GM15510 (cell line): ENCODE data around the gene RPS3A.

ENCODE experiments used
- POLR2A ChIP-seq: IDR thresholded peaks from 3 replicates; pipeline ENCODE4 v1.6.1; 2011; ENCODE audit warnings: borderline replicate concordance; ENCODE audit not compliant: insufficient read length; ENCODE audit errors: extremely low read depth

RPS3A gene

GRCh38 chr4:151099229-151099975, at the start of gene RPS3A:
TSS of gene RPS3A (plus strand) at chr4:151099628. CDS start at chr4:151099653, 25 bp downstream.
- peak; percentile 97 for TF ChIP-seq POLR2A

- no peak for TF ChIP-seq POLR2A
Observed at GRCh38 chr4:151052785-151053184, 46.6 kb upstream of the RPS3A start.

- TF ChIP-seq POLR2A: no peak
Observed at GRCh38 chr4:151055539-151055938, 43.9 kb upstream of the RPS3A start.

GRCh38 chr4:151067316-151067970, 32.0 kb upstream of the RPS3A start:
- no peak for TF ChIP-seq POLR2A

- TF ChIP-seq POLR2A: no peak
Observed at GRCh38 chr4:151074416-151074916, 25.0 kb upstream of the RPS3A start.

- TF ChIP-seq POLR2A: no peak
Observed at GRCh38 chr4:151087467-151087866, 12.0 kb upstream of the RPS3A start.

GRCh38 chr4:151091047-151091446, 8.4 kb upstream of the RPS3A start:
- TF ChIP-seq POLR2A: no peak

- TF ChIP-seq POLR2A: no peak
Observed at GRCh38 chr4:151092488-151092887, 6.9 kb upstream of the RPS3A start.

GRCh38 chr4:151093203-151093602, 6.2 kb upstream of the RPS3A start:
- TF ChIP-seq POLR2A: no peak

GRCh38 chr4:151094290-151094751, 5.1 kb upstream of the RPS3A start:
- no peak for TF ChIP-seq POLR2A

GRCh38 chr4:151095142-151095541, 4.3 kb upstream of the RPS3A start:
- TF ChIP-seq POLR2A: no peak

GRCh38 chr4:151097759-151098158, 1.7 kb upstream of the RPS3A start:
- no peak for TF ChIP-seq POLR2A

- no peak for TF ChIP-seq POLR2A
Observed at GRCh38 chr4:151098979-151099228, 524 bp upstream of the RPS3A start.

- TF ChIP-seq POLR2A: no peak
Observed at GRCh38 chr4:151099976-151100417, 569 bp downstream of the RPS3A start.

- TF ChIP-seq POLR2A: no peak
Observed at GRCh38 chr4:151100531-151100930, 1.1 kb downstream of the RPS3A start.

GRCh38 chr4:151103758-151104157, 4.3 kb downstream of the RPS3A start:
- no peak for TF ChIP-seq POLR2A
